ENCODE results near the gene THOC6. TPM values are rescaled to one million over a fixed set of nuclear protein-coding genes. Genes with fewer than 3 reads are reported as not detected.

Gene THOC6
- total and polyA plus RNA-seq, 9 of the 15 experiments (the other 6 are each of a cell fraction or from before 2014, with no cell fraction given), result 2.5 to 65.4 (median 42.3) TPM

- no peak for TF ChIP-seq E2F8 (IDR thresholded peaks at IDR 0.05; ENCODE audit: low read depth, partially characterized antibody)
- TF ChIP-seq SUPT5H (IDR thresholded peaks at IDR 0.05), result no peak; the same call in 1 of the 2 replicates
- peak; percentile 70 for TF ChIP-seq RBFOX2 (IDR thresholded peaks at IDR 0.05; ENCODE audit: low read depth, low read length)
- TF ChIP-seq PREB (CRISPR knock-in tag; IDR thresholded peaks at IDR 0.05), result no peak
- TF ChIP-seq RBBP5 (IDR thresholded peaks at IDR 0.05; ENCODE audit: borderline replicate concordance, insufficient read depth, low read length, poor library complexity, severe bottlenecking), result no peak
- TF ChIP-seq U2AF1 (optimal IDR thresholded peaks at IDR 0.05; ENCODE audit: low read depth, low read length), result no peak
- no peak for TF ChIP-seq SP2 (IDR thresholded peaks at IDR 0.05; ENCODE audit: extremely low read depth, low read depth, low read length, poor library complexity, severe bottlenecking)
- no peak for TF ChIP-seq IFI16 (CRISPR knock-in tag; IDR thresholded peaks at IDR 0.05)
- no peak for TF ChIP-seq PURB (CRISPR knock-in tag; IDR thresholded peaks at IDR 0.05; ENCODE audit: low read depth)
- no peak for TF ChIP-seq CC2D1A (IDR thresholded peaks at IDR 0.05)
- no peak for TF ChIP-seq HMG20B (CRISPR knock-in tag; IDR thresholded peaks at IDR 0.05)
- no peak for TF ChIP-seq KLF10 (CRISPR knock-in tag; IDR thresholded peaks at IDR 0.05)
- no peak for TF ChIP-seq ZNF561 (CRISPR knock-in tag; conservative IDR thresholded peaks at IDR 0.05)
- 0 out of 2 replicates have a peak, but pooled peaks have one; percentile 12 for TF ChIP-seq PHF8 (IDR thresholded peaks at IDR 0.05; ENCODE audit: borderline replicate concordance, low read length)
- TF ChIP-seq TCF7L2 (IDR thresholded peaks at IDR 0.05; ENCODE audit: low read depth, low read length), result no peak
- no peak for TF ChIP-seq REST (IDR thresholded peaks at IDR 0.05; ENCODE audit: borderline replicate concordance)
- TF ChIP-seq REST (CRISPR knock-in tag; IDR thresholded peaks at IDR 0.05; ENCODE audit: low read depth), result no peak
Measured at GRCh38 chr16:2975161-2975795, 48.6 kb upstream of the THOC6 start (continued).

Data from K562 (cell line).